ENCODE results near the gene FLACC1.

The FLACC1 gene

GRCh38 chr2:201285499-201285898 is 71.6 kb downstream of the FLACC1 start:
- ChIA-PET POLR2A (interaction anchor here (0.6 kb wide), 1 partner anchor 24 kb away, joined by 4 read pairs; no protein-coding TSS in a partner anchor), CTCF (interaction anchor here (1.0 to 1.7 kb wide), 3 partner anchors 20 to 52 kb away, joined by 3 to 5 read pairs (median 3); no protein-coding TSS in a partner anchor)
- TF ChIP-seq, protein P1, sequence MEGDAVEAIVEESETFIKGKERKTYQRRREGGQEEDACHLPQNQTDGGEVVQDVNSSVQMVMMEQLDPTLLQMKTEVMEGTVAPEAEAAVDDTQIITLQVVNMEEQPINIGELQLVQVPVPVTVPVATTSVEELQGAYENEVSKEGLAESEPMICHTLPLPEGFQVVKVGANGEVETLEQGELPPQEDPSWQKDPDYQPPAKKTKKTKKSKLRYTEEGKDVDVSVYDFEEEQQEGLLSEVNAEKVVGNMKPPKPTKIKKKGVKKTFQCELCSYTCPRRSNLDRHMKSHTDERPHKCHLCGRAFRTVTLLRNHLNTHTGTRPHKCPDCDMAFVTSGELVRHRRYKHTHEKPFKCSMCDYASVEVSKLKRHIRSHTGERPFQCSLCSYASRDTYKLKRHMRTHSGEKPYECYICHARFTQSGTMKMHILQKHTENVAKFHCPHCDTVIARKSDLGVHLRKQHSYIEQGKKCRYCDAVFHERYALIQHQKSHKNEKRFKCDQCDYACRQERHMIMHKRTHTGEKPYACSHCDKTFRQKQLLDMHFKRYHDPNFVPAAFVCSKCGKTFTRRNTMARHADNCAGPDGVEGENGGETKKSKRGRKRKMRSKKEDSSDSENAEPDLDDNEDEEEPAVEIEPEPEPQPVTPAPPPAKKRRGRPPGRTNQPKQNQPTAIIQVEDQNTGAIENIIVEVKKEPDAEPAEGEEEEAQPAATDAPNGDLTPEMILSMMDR (IDR thresholded peaks at IDR 0.05; ENCODE audit: control extremely low read depth, extremely low read depth, low read depth, missing control alignments): no peak
- no peak for DNase-seq (ENCODE audit: extremely low spot score)

- POLR2A ChIA-PET: no interaction called here
- TF ChIP-seq, protein P1 (IDR thresholded peaks at IDR 0.05; ENCODE audit: control extremely low read depth, extremely low read depth, low read depth, missing control alignments): no peak
- CTCF ChIA-PET: interaction anchor here (1.1 to 2.1 kb wide), 5 partner anchors 13 to 48 kb away, joined by 4 to 11 read pairs (median 5); no protein-coding TSS in a partner anchor
- DNase-seq (ENCODE audit: extremely low spot score): no peak
These were observed 76.7 kb downstream of the FLACC1 start for GRCh38 chr2:201280191-201281040.

- ChIA-PET CTCF (interaction anchor here (0.6 to 2.1 kb wide), 7 partner anchors 9 to 85 kb away, joined by 3 to 11 read pairs (median 4); no protein-coding TSS in a partner anchor), POLR2A (interaction anchor here (0.7 kb wide), 1 partner anchor 19 kb away, joined by 6 read pairs; the partner anchor contains the start of gene CASP8)
- TF ChIP-seq, protein P1 (IDR thresholded peaks at IDR 0.05; ENCODE audit: control extremely low read depth, extremely low read depth, low read depth, missing control alignments): no peak
- DNase-seq (ENCODE audit: extremely low spot score): no peak
These were observed 78.1 kb downstream of the FLACC1 start for GRCh38 chr2:201279079-201279478.

DNA sequence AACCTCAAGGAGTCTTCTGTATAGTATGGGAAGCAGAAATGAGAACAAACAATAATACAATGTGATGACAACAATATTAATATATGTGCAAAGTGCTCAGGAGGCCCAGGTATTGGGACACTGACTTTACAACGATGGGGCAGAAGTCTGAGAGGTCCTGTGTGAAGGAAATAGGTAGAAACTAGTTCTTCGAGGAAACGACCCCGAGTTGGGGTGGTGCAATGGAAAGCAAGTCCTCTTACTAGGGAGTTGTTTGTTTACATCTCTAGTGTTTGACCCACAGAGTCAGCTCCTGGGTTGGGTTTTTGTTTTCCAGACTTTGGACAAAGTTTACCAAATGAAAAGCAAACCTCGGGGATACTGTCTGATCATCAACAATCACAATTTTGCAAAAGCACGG is 80.6 kb downstream of the FLACC1 start:
- TF ChIP-seq, protein P1 (IDR thresholded peaks at IDR 0.05; ENCODE audit: control extremely low read depth, extremely low read depth, low read depth, missing control alignments): no peak
- ChIA-PET POLR2A (no interaction called here), CTCF (interaction anchor here (0.8 to 1.6 kb wide), 3 partner anchors 9 to 44 kb away, joined by 3 to 4 read pairs (median 3); no protein-coding TSS in a partner anchor)
- DNase-seq (ENCODE audit: extremely low spot score): no peak

- DNase-seq (ENCODE audit: extremely low spot score): no peak
- TF ChIP-seq, protein P1 (IDR thresholded peaks at IDR 0.05; ENCODE audit: control extremely low read depth, extremely low read depth, low read depth, missing control alignments): no peak
- CTCF ChIA-PET: interaction anchor here (0.8 to 1.2 kb wide), 2 partner anchors 23 to 44 kb away, joined by 3 read pairs; no protein-coding TSS in a partner anchor
- POLR2A ChIA-PET: no interaction called here
These were observed 81.2 kb downstream of the FLACC1 start for GRCh38 chr2:201275990-201276389.

- DNase-seq (ENCODE audit: extremely low spot score): no peak
- ChIA-PET POLR2A (no interaction called here), CTCF (interaction anchor here (1.2 to 2.9 kb wide), 2 partner anchors 11 to 43 kb away, joined by 3 to 9 read pairs; no protein-coding TSS in a partner anchor)
- TF ChIP-seq, protein P1 (IDR thresholded peaks at IDR 0.05; ENCODE audit: control extremely low read depth, extremely low read depth, low read depth, missing control alignments): no peak
These were observed 82.1 kb downstream of the FLACC1 start for GRCh38 chr2:201275069-201275468.
